Melanocyte of skin (primary cell): ENCODE data around the gene CLSTN3. TPM values are rescaled to one million over a fixed set of nuclear protein-coding genes. Genes with fewer than 3 reads are reported as not detected.

Experiments
- small RNA-seq, 2 donors: library from RNA; depleted of rRNA; stranded (forward); fragments of <200 nt; gene quantifications; one replicate each; pipeline ENCODE3, GENCODE V24; 2012
- total RNA-seq, 2 donors: library from RNA; depleted of rRNA; stranded (reverse); fragments of >200 nt; gene quantifications; 2 replicates each; pipeline ENCODE4 v1.2.3, GENCODE V29; 2012

Gene CLSTN3
- total RNA-seq = 1 to 10 TPM; 2.7 to 9.3 TPM

GRCh38 chr12:7129872-7130691 lies at the start of gene CLSTN3:
CLSTN3 (plus strand) TSS chr12:7130371; CDS start chr12:7130649, 278 bp downstream.

GRCh38 chr12:7092229-7092985 lies 37.8 kb upstream of the CLSTN3 start, which contains the start of gene C1R:
C1R (minus strand) TSS chr12:7092445; CDS start chr12:7092388, 57 bp downstream.

GRCh38 chr12:7108796-7109571 lies 21.2 kb upstream of the CLSTN3 start, which contains the start of gene C1RL:
C1RL (minus strand) TSS chr12:7109214; CDS start chr12:7109180, 34 bp downstream.

GRCh38 chr12:7128681-7129286 lies 1.4 kb upstream of the CLSTN3 start, which contains the start of gene RBP5:
RBP5 (minus strand) TSS chr12:7128889; CDS start chr12:7128775, 114 bp downstream.

GRCh38 chr12:7189398-7190267 lies 59.5 kb downstream of the CLSTN3 start, which contains the start of gene PEX5:
PEX5 (plus strand) TSS chr12:7189686; CDS start chr12:7190378, 692 bp downstream.

Small RNA genes within 50 kb of the gene (small RNA-seq; reads per million reads assigned to genes)
- gene RNU6-485P = 0 reads per million in 2 donors

Other genes starting within 250 kb of the CLSTN3 start
- gene LRRC23, start 225.5 kb upstream of the CLSTN3 start, total RNA-seq = 10 to 100 TPM in 1 of 2 donors, 1 to 10 TPM in 1; 6.2 to 10.3 TPM
- 10 to 100 TPM; 17.9 to 20.3 TPM for gene ENO2, start 215.8 kb upstream of the CLSTN3 start, total RNA-seq
- gene ATN1, start 202.4 kb upstream of the CLSTN3 start, total RNA-seq = 10 to 100 TPM in 1 of 2 donors, 1 to 10 TPM in 1; 8.6 to 13.3 TPM
- gene RNU7-1, start 186.6 kb upstream of the CLSTN3 start, total RNA-seq = not detected
- 10 to 100 TPM; 49.9 to 66.3 TPM for gene C12orf57, start 186.3 kb upstream of the CLSTN3 start, total RNA-seq
- gene PTPN6, start 179.0 kb upstream of the CLSTN3 start, total RNA-seq = under 1 TPM in 1 of 2 donors, not detected in 1; 0.33 TPM
- 100 to 1,000 TPM; 172 to 255 TPM for gene PHB2, start 159.7 kb upstream of the CLSTN3 start, total RNA-seq
- 10 to 100 TPM; 31.0 to 59.6 TPM for gene EMG1, start 159.5 kb upstream of the CLSTN3 start, total RNA-seq
- gene LPCAT3, start 111.9 kb upstream of the CLSTN3 start, total RNA-seq = 10 to 100 TPM; 18.0 to 20.6 TPM
- gene C1S, start 69.7 kb upstream of the CLSTN3 start, total RNA-seq = 100 to 1,000 TPM in 1 of 2 donors, 10 to 100 TPM in 1; 22.0 to 231 TPM
- gene C1R, start 37.9 kb upstream of the CLSTN3 start, total RNA-seq = 100 to 1,000 TPM in 1 of 2 donors, 10 to 100 TPM in 1; 16.3 to 149 TPM
- 10 to 100 TPM; 18.0 to 21.0 TPM for gene C1RL, start 21.2 kb upstream of the CLSTN3 start, total RNA-seq
- gene RBP5, start 1.5 kb upstream of the CLSTN3 start, total RNA-seq = not detected
- 10 to 100 TPM; 22.0 to 34.8 TPM for gene PEX5, start 59.3 kb downstream of the CLSTN3 start, total RNA-seq
- gene ACSM4, start 173.7 kb downstream of the CLSTN3 start, total RNA-seq = not detected